GM12878 (cell line): ENCODE results near the gene PNMA8C. TPM values are rescaled to one million over a fixed set of nuclear protein-coding genes. Genes with fewer than 3 reads are reported as not detected.

Experiments
- ATAC-seq: fragments of 200-7000 bp; cut with Tn5 transposase; 3 replicates; pipeline ENCODE4 v1.9.1; 2020; ENCODE audit warnings: mild to moderate bottlenecking, moderate library complexity
- BruUV-seq: library from RNA; stranded (reverse); fragments of 400-500 nt; replicated peaks from 2 replicates; lab custom pipeline; 2021; lab: Mats Ljungman, UMichigan
- CTCF ChIA-PET: fragments of 300-600 bp; sonication (Branson Sonifier 250); formaldehyde crosslinking; extraction: SDS; loops from one replicate; lab custom pipeline; 2021; ENCODE audit warnings: inconsistent platforms; lab: Yijun Ruan, JAX
- POLR2A ChIA-PET: fragments of 350-600 bp; formaldehyde crosslinking; extraction: SDS; loops from one replicate; lab custom pipeline; 2021; ENCODE audit warnings: inconsistent platforms; lab: Charles Lee
- RAD21 ChIA-PET: fragments of 300-600 bp; sonication (Branson Sonifier 250); formaldehyde crosslinking; loops from one replicate; lab custom pipeline; 2023; ENCODE audit warnings: antibody characterized with exemption; ENCODE audit not compliant: unreplicated experiment; lab: Charles Lee
- SMC1A ChIA-PET: fragments of 300-600 bp; sonication (Branson Sonifier 250); formaldehyde crosslinking; loops from one replicate; lab custom pipeline; 2023; ENCODE audit not compliant: unreplicated experiment, uncharacterized antibody; lab: Charles Lee
- DNase-seq: peaks from one replicate; pipeline ENCODE4 v3.0.0-alpha.2; 2011; ENCODE audit warnings: low read depth, low spot score
- FAIRE-seq: peaks from 3 replicates; lab custom pipeline; 2011; peaks lifted over from hg19 to GRCh38; lab: Jason Lieb, UNC
- H2AFZ ChIP-seq: 2 replicates; pipeline ENCODE4 v1.6.0; 2011; ENCODE audit warnings: low read depth, low read length, control low read depth; ENCODE audit not compliant: control insufficient read depth
- H3K27ac ChIP-seq: 2 replicates; pipeline ENCODE4 v1.5.1; 2011; ENCODE audit warnings: control low read depth; ENCODE audit not compliant: control insufficient read depth, insufficient read depth
- H3K27me3 ChIP-seq, 2 experiments: replicated peaks in 1 of 2; 2 replicates each; pipeline versions ENCODE4 v1.6.0 to v1.6.1; 2011; ENCODE audit warnings: low read length in 1 of 2; ENCODE audit not compliant: control insufficient read depth in 2 of 2, insufficient read depth in 2 of 2
- H3K36me3 ChIP-seq, 2 experiments: 2 replicates each; pipeline ENCODE4 v1.5.1; 2011; ENCODE audit warnings: low read length in 1 of 2; ENCODE audit not compliant: control insufficient read depth in 2 of 2, insufficient read depth in 2 of 2
- H3K4me1 ChIP-seq: 2 replicates; pipeline ENCODE4 v1.6.1; 2011; ENCODE audit warnings: mild to moderate bottlenecking, low read length, moderate library complexity, mixed read lengths; ENCODE audit not compliant: control insufficient read depth, insufficient read depth
- H3K4me2 ChIP-seq: 2 replicates; pipeline ENCODE4 v1.6.0; 2011; ENCODE audit warnings: control low read depth; ENCODE audit not compliant: control insufficient read depth, insufficient read depth
- H3K4me3 ChIP-seq: fragments of 200-600 bp; sonication (generic); 2 replicates; pipeline ENCODE4 v1.5.1; 2016
- H3K79me2 ChIP-seq: 2 replicates; pipeline ENCODE4 v1.6.0; 2011; ENCODE audit warnings: low read length; ENCODE audit not compliant: control insufficient read depth, insufficient read depth
- H3K9ac ChIP-seq: 2 replicates; pipeline ENCODE4 v1.8.0; 2011; ENCODE audit warnings: low read length, control low read depth, mixed read lengths; ENCODE audit not compliant: control insufficient read depth, insufficient read depth
- H3K9me3 ChIP-seq: replicated peaks from 3 replicates; pipeline ENCODE4 v1.5.1; 2011; ENCODE audit warnings: mild to moderate bottlenecking, low read length; ENCODE audit not compliant: control insufficient read depth, insufficient read depth
- H4K20me1 ChIP-seq: 2 replicates; pipeline ENCODE4 v1.6.0; 2011; ENCODE audit not compliant: control insufficient read depth, insufficient read depth
- ESRRA ChIP-seq: IDR thresholded peaks from 2 replicates; pipeline ENCODE4 v1.6.1; 2012; ENCODE audit warnings: mild to moderate bottlenecking, low read length, improper control_type of control experiment
- NR2C2 ChIP-seq: IDR thresholded peaks from 2 replicates; pipeline ENCODE4 v1.6.1; 2011; ENCODE audit warnings: borderline replicate concordance, low read depth; ENCODE audit not compliant: control insufficient read depth, insufficient read length
- POLR2A ChIP-seq: IDR thresholded peaks from 2 replicates; pipeline ENCODE4 v1.6.1; 2011; ENCODE audit warnings: low read depth, mild to moderate bottlenecking, low read length
- TCF12 ChIP-seq: IDR thresholded peaks from 2 replicates; pipeline ENCODE4 v1.6.1; 2011; ENCODE audit warnings: low read depth, mild to moderate bottlenecking, low read length
- ZNF274 ChIP-seq: IDR thresholded peaks from one replicate; pipeline ENCODE4 v1.8.0; 2011; ENCODE audit not compliant: insufficient read length, insufficient read depth
- ZNF622 ChIP-seq: fragments of 450-650 bp; IDR thresholded peaks from 2 replicates; pipeline ENCODE4 v1.6.1; 2017; ENCODE audit warnings: mild to moderate bottlenecking, inconsistent platforms
- WGBS: methylation state at CpG from one replicate; pipeline ENCODE4 v1.1.6; 2016; ENCODE audit warnings: low lambda C conversion rate; ENCODE audit not compliant: insufficient replicate concordance, insufficient coverage; ENCODE audit errors: missing lambda C conversion rate; 5-methylcytosine and 5-hydroxymethylcytosine counted together
- in situ Hi-C: fragments of 300-500 bp; cut with MboI; formaldehyde crosslinking; loops from 9 replicates; pipeline ENCODE4 v1.14.3; 2018; ENCODE audit warnings: mixed read lengths
- intact Hi-C: fragments of 100-400 bp; cut with micrococcal nuclease; formaldehyde crosslinking; loops from one replicate; pipeline ENCODE4 v1.14.2; 2022; ENCODE audit not compliant: unreplicated experiment
- polyA plus RNA-seq, 11 experiments: library from polyadenylated mRNA; depleted of rRNA in 4 of 11; unstranded in 6 of 11; stranded (reverse) in 5 of 11; fragments of >200 nt; fragmentation: Nextera tagmentation in 4 of 11; fragmentation: Illumina TruSeq in 1 of 11; extraction: Ambion mirVana in 4 of 11; extraction: Trizol in 1 of 11; gene quantifications; 1 replicate in 1 of 11; 2 replicates in 10 of 11; pipeline versions ENCODE4 v1.2.1 to v1.2.3, GENCODE V29; 2011 to 2016; ENCODE audit warnings: inconsistent platforms in 2 of 11, missing spikeins in 2 of 11, low read depth in 1 of 11
- total RNA-seq, 4 experiments: library from RNA; depleted of rRNA in 3 of 4; stranded (reverse); fragments of >200 nt in 3 of 4; fragmentation: Illumina TruSeq in 1 of 4; extraction: Trizol in 1 of 4; gene quantifications; 2 replicates each; pipeline versions ENCODE4 v1.2.1 to v1.2.3, GENCODE V29; 2013 to 2021
- TF ChIP-seq, protein P1 (sequence below): fragments of 450-650 bp; IDR thresholded peaks from 2 replicates; pipeline ENCODE4 v1.6.1; 2014; ENCODE audit warnings: mild to moderate bottlenecking
- TF ChIP-seq, protein P2 (sequence below), 3 experiments: IDR thresholded peaks in 2 of 3; conservative IDR thresholded peaks in 1 of 3; 2 replicates each; pipeline ENCODE4 v1.5.1; 2011; ENCODE audit warnings: low read depth in 3 of 3, low read length in 3 of 3, mild to moderate bottlenecking in 3 of 3, control low read depth in 2 of 3, moderate library complexity in 2 of 3, inconsistent platforms in 1 of 3, mixed read lengths in 1 of 3; ENCODE audit not compliant: control insufficient read depth in 2 of 3, insufficient read depth in 1 of 3; ENCODE audit errors: extremely low read depth in 1 of 3
- TF ChIP-seq, protein P3 (sequence below): IDR thresholded peaks from 2 replicates; pipeline ENCODE4 v1.6.1; 2012; ENCODE audit warnings: mild to moderate bottlenecking, low read depth, low read length

PNMA8C gene
- total and polyA plus RNA-seq, 10 of the 15 experiments (the other 5 are each of a cell fraction or from before 2014, with no cell fraction given) = not detected

DNA sequence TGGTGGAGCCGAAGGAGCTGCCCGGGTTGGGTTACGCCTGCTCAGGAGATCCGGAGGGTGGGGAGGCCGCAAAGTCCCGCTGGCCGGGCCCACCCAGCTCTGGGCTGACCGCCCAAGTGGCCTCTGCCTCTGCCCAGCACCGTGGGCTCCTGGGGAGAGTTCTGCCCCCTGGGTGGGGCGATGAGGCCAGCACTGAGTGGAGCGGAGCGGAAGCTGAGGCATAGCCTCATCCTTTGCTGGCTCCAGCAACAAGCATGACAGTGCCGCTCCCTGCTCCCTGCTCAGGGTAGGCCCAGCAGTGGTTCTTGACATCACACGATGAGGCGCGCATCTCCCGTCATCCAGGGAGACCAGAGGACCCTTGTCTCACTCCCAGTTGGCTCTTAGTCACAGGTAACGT is 37.9 kb downstream of the PNMA8C start:
- no peak for DNase-seq
- BruUV-seq = no TSS peak
- intact Hi-C loops (loop anchor here (10.0 kb wide), 1 partner anchor 106 kb away; no protein-coding TSS in a partner anchor), in situ Hi-C loops (no loop called here)
- 95% methylated on average over 18 of the region's 18 CpGs for WGBS
- CTCF ChIA-PET = no interaction called here
- no peaks in the 10 kb centered on the region for H3K27me3 ChIP-seq
- no peaks in the 10 kb centered on the region for H3K9me3 ChIP-seq
- TF ChIP-seq ESRRA = no peak
- TF ChIP-seq, protein P1, sequence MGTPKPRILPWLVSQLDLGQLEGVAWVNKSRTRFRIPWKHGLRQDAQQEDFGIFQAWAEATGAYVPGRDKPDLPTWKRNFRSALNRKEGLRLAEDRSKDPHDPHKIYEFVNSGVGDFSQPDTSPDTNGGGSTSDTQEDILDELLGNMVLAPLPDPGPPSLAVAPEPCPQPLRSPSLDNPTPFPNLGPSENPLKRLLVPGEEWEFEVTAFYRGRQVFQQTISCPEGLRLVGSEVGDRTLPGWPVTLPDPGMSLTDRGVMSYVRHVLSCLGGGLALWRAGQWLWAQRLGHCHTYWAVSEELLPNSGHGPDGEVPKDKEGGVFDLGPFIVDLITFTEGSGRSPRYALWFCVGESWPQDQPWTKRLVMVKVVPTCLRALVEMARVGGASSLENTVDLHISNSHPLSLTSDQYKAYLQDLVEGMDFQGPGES = no peak
- H4K20me1 ChIP-seq = no peaks in the 10 kb centered on the region
- peaks cover 30 to 41% of the 10 kb centered on the region in 2 experiments for H3K36me3 ChIP-seq
- RAD21 ChIA-PET = no interaction called here
- POLR2A ChIA-PET = interaction anchor here (0.6 kb wide), 1 partner anchor 43 kb away, joined by 3 read pairs; no protein-coding TSS in a partner anchor
- no peaks in the 10 kb centered on the region for H3K79me2 ChIP-seq
- no peak overlapping the region for H2AFZ ChIP-seq
- no peak overlapping the region for H3K9ac ChIP-seq
- ATAC-seq = no peak
- no peaks in the 10 kb centered on the region for H3K4me1 ChIP-seq
- FAIRE-seq = no peak
- SMC1A ChIA-PET = interaction anchor here (1.6 kb wide), 1 partner anchor 8 kb away, joined by 3 read pairs; no protein-coding TSS in a partner anchor
- no peak overlapping the region for H3K4me2 ChIP-seq
- no peak overlapping the region for H3K4me3 ChIP-seq
- H3K27ac ChIP-seq = no peak overlapping the region

DNA sequence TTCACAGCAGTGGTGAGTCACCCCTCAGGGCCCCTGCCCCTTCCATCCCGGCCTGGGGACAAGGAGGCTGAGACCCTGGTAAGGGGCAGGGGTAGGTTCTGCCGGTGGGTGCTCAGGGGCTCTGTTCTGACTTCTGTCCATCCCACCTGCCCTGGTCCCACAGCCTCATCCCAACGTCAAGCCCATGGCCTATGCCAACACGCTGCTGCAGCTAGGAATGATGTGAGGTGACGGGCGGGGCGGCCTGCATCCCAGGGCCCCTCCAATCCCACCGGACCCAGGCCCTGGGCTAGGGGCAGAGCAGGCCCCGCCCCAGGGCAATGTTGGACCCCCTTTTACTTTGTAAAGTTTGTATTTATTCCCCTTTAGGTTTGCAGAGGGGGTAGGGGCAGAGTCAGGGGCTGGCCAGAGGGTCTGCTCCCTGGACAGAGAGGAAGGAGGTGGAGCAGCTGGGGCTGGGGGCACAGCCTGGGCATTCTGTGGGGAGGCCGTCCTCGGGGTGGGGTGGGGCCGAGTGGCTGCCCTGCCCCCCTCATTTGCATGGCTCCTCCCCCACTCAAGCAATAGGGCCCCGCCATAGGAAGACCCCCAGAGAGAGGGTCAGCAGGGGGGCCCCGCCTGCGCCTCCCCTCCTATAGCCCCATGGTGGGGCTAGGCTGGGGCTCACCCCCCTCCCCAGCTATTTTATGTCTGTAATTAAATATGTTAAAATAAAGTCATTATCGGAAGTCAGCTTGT is 38.4 kb downstream of the PNMA8C start:
- DNase-seq (no peak), FAIRE-seq (no peak), ATAC-seq (no peak)
- Histone ChIP-seq H2AFZ (no peak overlapping the region), H3K79me2 (no peaks in the 10 kb centered on the region), H3K36me3 (peaks cover 30 to 42% of the 10 kb centered on the region in 2 experiments), H3K4me2 (no peak overlapping the region), H3K9ac (no peak overlapping the region), H3K4me3 (no peak overlapping the region), H4K20me1 (no peaks in the 10 kb centered on the region), H3K4me1 (no peaks in the 10 kb centered on the region), H3K9me3 (no peaks in the 10 kb centered on the region), H3K27me3 (no peaks in the 10 kb centered on the region), H3K27ac (no peak overlapping the region)
- in situ Hi-C loops = no loop called here
- BruUV-seq = no TSS peak
- RAD21 ChIA-PET = no interaction called here
- POLR2A ChIA-PET = interaction anchor here (0.6 kb wide), 1 partner anchor 43 kb away, joined by 3 read pairs; no protein-coding TSS in a partner anchor
- CTCF ChIA-PET = interaction anchor here (1.2 kb wide), 1 partner anchor 9 kb away, joined by 3 read pairs; no protein-coding TSS in a partner anchor
- intact Hi-C loops = loop anchor here (10.0 kb wide), 1 partner anchor 105 kb away; no protein-coding TSS in a partner anchor
- SMC1A ChIA-PET = no interaction called here
- 92% methylated on average over 16 of the region's 16 CpGs for WGBS
- TF ChIP-seq, protein P2, sequence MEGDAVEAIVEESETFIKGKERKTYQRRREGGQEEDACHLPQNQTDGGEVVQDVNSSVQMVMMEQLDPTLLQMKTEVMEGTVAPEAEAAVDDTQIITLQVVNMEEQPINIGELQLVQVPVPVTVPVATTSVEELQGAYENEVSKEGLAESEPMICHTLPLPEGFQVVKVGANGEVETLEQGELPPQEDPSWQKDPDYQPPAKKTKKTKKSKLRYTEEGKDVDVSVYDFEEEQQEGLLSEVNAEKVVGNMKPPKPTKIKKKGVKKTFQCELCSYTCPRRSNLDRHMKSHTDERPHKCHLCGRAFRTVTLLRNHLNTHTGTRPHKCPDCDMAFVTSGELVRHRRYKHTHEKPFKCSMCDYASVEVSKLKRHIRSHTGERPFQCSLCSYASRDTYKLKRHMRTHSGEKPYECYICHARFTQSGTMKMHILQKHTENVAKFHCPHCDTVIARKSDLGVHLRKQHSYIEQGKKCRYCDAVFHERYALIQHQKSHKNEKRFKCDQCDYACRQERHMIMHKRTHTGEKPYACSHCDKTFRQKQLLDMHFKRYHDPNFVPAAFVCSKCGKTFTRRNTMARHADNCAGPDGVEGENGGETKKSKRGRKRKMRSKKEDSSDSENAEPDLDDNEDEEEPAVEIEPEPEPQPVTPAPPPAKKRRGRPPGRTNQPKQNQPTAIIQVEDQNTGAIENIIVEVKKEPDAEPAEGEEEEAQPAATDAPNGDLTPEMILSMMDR (IDR thresholded peaks at IDR 0.05 in 2 of 3, conservative IDR thresholded peaks at IDR 0.05 in 1 of 3; ENCODE audit: control insufficient read depth in 2 of 3, extremely low read depth in 1 of 3, insufficient read depth in 1 of 3, low read depth in 3 of 3, low read length in 3 of 3) = no peak
- TF ChIP-seq TCF12 (no peak), NR2C2 (no peak), ZNF622 (no peak), POLR2A (no peak), ZNF274 (no peak)
- TF ChIP-seq, protein P3, sequence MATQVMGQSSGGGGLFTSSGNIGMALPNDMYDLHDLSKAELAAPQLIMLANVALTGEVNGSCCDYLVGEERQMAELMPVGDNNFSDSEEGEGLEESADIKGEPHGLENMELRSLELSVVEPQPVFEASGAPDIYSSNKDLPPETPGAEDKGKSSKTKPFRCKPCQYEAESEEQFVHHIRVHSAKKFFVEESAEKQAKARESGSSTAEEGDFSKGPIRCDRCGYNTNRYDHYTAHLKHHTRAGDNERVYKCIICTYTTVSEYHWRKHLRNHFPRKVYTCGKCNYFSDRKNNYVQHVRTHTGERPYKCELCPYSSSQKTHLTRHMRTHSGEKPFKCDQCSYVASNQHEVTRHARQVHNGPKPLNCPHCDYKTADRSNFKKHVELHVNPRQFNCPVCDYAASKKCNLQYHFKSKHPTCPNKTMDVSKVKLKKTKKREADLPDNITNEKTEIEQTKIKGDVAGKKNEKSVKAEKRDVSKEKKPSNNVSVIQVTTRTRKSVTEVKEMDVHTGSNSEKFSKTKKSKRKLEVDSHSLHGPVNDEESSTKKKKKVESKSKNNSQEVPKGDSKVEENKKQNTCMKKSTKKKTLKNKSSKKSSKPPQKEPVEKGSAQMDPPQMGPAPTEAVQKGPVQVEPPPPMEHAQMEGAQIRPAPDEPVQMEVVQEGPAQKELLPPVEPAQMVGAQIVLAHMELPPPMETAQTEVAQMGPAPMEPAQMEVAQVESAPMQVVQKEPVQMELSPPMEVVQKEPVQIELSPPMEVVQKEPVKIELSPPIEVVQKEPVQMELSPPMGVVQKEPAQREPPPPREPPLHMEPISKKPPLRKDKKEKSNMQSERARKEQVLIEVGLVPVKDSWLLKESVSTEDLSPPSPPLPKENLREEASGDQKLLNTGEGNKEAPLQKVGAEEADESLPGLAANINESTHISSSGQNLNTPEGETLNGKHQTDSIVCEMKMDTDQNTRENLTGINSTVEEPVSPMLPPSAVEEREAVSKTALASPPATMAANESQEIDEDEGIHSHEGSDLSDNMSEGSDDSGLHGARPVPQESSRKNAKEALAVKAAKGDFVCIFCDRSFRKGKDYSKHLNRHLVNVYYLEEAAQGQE = no peak
